Sigmoid colon (tissue), 4 donors: ENCODE data around the gene RRP1.

Experiments
- CTCF ChIP-seq, 4 experiments: fragments of 450-650 bp in 3 of 4; fragments of 200-600 bp in 1 of 4; IDR thresholded peaks; one replicate each; pipeline ENCODE4 v1.5.1; 2016 to 2019; ENCODE audit warnings: antibody characterized with exemption in 4 of 4, mild to moderate bottlenecking in 3 of 4, moderate library complexity in 2 of 4
- EP300 ChIP-seq, 4 donors: sonication (generic); formaldehyde crosslinking; IDR thresholded peaks; one replicate each; pipeline ENCODE4 v1.6.1; 2017; ENCODE audit warnings: antibody characterized with exemption in 4 of 4
- POLR2A ChIP-seq, 2 donors: fragments of 450-650 bp; IDR thresholded peaks; one replicate each; pipeline ENCODE4 v1.6.1; 2016; ENCODE audit warnings: antibody characterized with exemption in 2 of 2, mild to moderate bottlenecking in 2 of 2, moderate library complexity in 2 of 2
- POLR2AphosphoS5 ChIP-seq, 4 donors: sonication (generic); formaldehyde crosslinking; IDR thresholded peaks; one replicate each; pipeline ENCODE4 v1.6.1; 2017; ENCODE audit warnings: antibody characterized with exemption in 4 of 4

DNA sequence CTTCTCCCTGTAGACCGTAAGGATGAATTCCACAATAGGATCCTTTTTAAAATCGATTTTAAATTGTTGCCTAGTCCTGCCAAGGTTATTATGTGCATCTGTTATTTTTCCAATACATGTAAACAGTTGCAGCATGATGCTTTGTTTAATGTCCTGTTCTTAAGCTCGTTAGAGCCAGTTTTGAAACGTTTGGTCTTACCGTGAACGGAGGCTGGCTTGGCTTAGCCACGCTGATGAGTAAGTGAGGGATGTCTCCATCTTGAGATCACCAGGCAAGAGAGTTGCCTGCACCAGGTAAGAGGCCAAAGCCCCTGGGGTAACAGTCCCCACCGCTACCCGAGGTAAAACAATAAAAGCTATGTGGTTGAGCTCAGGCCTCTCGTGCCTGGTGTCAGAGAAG, 30.6 kb upstream of the RRP1 start:
- TF ChIP-seq CTCF (IDR thresholded peaks at IDR 0.05) = no peak
- no peak for TF ChIP-seq POLR2A (IDR thresholded peaks at IDR 0.05)
- TF ChIP-seq POLR2AphosphoS5 (IDR thresholded peaks at IDR 0.05) = peak in 2 of 4 donors; percentile 5 to 48
- no peak for TF ChIP-seq EP300 (IDR thresholded peaks at IDR 0.05)
